Iris pigment epithelial cell (primary cell): Measurements from ENCODE around the gene ZNF440.
"Not testable (repeated sequence)": the region's sequence is repeated elsewhere in the genome, so short reads cannot be mapped to it uniquely, and the experiment has no call there.

Source experiments
- DNase-seq: peaks from one replicate; pipeline ENCODE4 v3.0.0-alpha.2; 2011; ENCODE audit warnings: low read depth

ZNF440 gene

GRCh38 chr19:11828957-11829876 lies 15.1 kb downstream of the ZNF440 start:
- DNase-seq = not testable (repeated sequence)

DNA sequence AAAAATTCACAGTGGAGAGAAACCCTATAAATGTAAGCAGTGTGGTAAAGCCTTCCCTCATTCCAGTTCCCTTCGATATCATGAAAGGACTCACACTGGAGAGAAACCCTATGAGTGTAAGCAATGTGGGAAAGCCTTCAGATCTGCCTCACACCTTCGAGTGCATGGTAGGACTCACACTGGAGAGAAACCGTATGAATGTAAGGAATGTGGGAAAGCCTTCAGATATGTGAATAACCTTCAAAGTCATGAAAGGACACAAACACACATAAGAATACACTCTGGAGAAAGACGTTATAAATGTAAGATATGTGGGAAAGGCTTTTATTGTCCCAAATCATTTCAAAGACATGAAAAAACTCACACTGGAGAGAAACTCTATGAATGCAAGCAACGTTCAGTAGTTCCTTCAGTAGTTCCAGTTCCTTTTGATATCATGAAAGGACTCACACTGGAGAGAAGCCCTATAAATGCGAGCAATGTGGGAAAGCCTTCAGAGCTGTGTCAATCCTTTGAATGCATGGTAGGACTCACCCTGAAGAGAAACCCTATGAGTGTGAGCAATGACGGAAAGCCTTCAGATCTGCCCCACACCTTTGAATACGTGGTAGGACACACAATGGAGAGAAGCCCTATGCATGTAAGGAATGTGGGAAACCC lies 18.3 kb downstream of the ZNF440 start:
- DNase-seq = peak; percentile 8

- DNase-seq = no peak
Observed at GRCh38 chr19:11833541-11833940, 19.5 kb downstream of the ZNF440 start.

DNA sequence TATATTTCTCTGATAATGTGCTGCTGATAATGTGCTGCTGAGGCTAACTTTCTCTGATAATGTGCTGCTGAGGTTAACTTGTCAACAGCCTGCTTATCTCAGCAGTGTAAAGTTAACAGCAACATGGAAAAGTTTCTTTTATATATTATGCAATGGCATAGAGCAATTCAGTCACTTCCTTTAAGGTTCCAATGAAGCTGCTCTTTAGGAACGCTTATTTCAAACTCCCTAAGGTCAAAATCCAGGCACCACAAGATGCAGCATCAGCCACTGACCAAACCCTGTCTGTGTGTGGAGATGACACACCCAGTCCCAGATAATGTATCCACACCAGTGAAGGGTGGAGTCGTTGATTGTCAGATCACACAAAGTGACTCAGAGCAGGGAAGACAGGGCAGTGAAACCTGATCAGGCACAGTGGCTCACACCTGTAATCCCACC lies 21.6 kb downstream of the ZNF440 start:
- not testable (repeated sequence) for DNase-seq

- no peak for DNase-seq
Observed at GRCh38 chr19:11843722-11844121, 29.6 kb downstream of the ZNF440 start.

GRCh38 chr19:11847615-11848014 lies 33.5 kb downstream of the ZNF440 start:
- DNase-seq = not testable (repeated sequence)

DNA sequence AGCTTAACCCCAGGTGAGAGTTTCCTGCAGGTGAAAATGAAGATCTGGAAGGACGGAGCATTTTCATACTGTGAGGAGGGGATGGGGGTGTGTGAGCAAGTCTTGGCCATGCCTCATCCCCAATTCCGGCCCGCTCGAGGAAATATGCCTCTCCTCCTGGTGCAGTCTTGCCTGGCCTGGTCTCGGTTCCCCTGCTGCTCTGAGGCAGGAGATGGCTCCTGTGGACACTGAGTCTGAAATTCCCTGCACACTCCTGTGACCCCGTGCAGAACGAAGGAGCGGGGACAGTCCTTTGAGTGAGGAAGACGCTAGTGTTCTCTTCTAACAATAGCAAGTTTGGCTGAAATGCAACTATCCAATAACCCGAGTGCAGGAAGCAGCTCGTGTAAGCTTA lies 34.1 kb downstream of the ZNF440 start:
- DNase-seq = no peak

- DNase-seq = peak; percentile 78
Observed at GRCh38 chr19:11848594-11849469, 34.8 kb downstream of the ZNF440 start, which contains the start of gene ZNF439. Gene ZNF439 (plus strand): TSS chr19:11848726. CDS start chr19:11848868, 142 bp downstream.

GRCh38 chr19:11850289-11850688 lies 36.2 kb downstream of the ZNF440 start:
- not testable (repeated sequence) for DNase-seq

DNA sequence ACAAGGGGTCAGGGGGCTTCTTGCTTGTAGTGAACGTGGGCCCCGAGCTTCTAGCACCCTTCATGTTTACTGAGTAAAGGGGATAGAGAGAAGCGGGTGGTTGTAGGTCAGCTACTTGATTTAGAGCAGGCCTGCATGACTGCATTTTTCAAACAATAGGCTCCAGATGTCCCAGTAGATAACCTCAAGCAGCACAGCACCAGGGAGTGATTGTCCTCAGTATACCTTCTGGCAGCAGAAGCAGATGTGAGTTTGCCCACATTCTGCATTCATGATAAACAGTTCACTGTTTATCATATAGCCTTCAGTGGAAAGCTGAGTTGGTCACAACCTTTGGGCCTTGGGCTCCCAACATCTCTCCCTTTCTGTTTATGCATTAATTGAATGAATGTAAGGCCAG lies 39.3 kb downstream of the ZNF440 start:
- no peak for DNase-seq

- DNase-seq = no peak
Observed at GRCh38 chr19:11856596-11857250, 42.6 kb downstream of the ZNF440 start.

GRCh38 chr19:11860721-11861120 lies 46.6 kb downstream of the ZNF440 start:
- DNase-seq = no peak

GRCh38 chr19:11861301-11861700 lies 47.2 kb downstream of the ZNF440 start:
- no peak for DNase-seq

GRCh38 chr19:11867766-11868165 lies 53.7 kb downstream of the ZNF440 start:
- DNase-seq = not testable (repeated sequence)

DNA sequence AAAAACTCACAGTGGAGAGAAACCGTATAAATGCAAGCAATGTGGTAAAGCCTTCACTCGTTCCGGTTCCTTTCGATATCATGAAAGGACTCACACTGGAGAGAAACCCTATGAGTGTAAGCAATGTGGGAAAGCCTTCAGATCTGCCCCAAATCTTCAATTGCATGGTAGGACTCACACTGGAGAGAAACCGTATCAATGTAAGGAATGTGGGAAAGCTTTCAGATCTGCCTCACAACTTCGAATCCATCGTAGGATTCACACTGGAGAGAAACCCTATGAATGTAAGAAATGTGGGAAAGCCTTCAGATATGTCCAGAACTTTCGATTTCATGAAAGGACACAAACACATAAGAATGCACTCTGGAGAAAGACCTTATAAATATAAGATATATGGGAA lies 54.1 kb downstream of the ZNF440 start:
- DNase-seq = no peak

DNA sequence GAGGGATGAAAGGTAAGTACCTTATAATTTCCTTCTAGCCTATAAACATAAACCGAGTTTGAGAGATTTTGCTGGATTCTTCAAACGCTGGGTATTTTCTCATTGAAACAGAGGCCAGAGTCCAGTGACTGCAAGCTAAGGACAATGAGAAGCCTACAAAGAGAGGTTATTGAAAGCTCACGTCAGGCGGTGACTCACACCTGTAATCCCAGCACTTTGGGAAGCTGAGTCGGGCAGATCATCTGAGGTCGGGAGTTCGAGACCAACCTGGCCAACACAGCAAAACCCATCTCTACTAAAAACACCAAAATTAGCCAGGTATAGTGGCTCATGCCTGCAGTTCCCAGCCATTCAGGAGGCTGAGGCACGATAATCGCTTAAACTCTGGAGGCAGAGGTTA lies 58.6 kb downstream of the ZNF440 start:
- DNase-seq = no peak

DNA sequence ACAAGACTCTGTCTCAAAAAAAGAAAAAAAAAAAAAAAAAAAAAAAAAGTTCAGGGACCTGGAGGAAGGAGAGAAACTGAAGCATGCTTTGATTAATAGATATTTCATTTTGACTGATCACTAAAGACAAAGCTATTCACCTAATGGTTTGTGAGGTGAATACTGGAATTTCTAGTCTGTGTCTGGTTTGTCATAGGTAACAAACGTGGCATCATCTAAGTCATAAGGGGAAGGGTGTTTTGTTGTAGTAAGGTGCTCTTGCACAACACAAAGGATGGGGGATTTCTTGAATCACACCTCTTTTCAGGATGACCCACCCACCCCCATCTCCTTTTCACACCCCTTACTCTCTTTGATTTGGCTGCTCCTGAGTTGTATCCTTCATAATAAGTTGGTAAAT lies 59.7 kb downstream of the ZNF440 start:
- no peak for DNase-seq

DNA sequence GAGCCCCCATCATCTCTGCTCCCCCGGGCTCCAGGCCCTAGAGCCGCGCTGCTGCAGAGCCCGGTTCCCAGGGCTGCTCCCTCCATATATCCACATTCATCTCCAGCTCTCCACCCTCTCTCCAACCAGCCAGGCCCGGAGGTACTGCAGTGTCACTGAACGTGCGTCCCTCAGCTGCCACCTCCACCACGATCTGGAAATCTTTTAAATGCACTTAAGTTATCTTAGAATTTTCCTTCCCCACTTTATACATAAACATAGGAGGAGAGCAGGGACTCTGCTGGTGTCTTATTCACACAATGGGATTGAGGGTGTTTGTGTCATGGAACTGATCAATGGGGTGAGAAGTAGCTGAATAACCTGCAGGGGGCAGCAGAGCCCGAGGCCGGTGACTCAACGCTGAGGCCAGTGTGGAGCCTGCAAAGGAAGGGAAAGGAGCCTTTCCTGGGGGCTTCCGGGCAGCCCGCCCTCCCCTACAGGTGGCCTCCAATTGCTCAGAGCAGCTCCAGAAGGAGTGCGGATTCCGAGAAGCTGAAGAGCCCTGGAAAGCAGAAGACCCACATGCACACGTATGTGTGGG lies 65.7 kb downstream of the ZNF440 start:
- DNase-seq = not testable (repeated sequence)

DNA sequence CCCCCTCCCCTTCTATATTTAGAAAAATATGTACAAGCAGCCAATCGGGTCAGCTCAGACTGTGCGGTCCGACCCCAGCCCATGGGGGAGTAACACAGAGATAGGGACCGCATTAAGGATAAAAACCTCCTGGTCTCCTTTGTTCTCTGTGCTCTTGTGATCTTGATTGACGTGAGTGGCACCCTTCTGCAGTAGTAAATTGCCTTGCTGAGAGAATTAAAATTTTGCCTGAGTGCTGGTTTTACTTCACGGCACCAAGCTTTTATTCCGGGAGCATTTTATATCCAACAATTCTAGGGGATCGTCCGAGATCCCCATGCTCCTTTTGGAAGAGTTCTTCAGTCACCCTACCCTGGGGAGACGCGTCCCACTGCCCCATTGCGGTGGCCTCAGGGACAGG lies 66.5 kb downstream of the ZNF440 start:
- DNase-seq = no peak

DNA sequence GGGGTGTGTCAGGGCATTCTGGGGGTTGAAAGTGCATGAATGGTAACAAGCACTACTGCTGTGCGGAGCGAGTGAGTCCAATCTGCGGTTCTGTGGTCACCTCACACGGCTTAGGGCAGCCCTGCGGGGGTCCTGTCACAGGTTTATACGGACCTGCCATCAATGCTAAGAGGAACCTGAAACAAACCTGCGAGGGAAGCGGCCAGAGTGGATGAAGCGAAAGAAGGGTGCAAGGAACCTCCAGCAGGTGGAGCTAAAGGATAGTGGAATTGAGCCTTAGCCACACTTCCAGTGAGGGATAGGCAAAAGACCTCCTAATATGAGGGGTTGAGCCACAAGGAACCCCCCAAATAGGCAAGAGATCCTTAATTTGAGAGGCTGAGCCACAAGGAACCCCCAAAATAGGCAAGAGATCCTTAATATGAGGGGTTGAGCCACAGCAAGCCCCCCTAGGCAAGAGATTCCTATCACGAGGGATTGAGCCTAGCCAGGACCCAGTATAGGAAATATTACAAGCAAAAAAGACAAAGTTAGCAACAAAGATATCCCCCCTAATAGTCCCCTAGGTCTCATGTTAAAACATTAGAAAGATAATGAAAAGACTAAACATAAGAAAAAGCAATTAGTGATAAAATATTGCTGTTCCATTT lies 67.2 kb downstream of the ZNF440 start:
- peak; percentile 49 for DNase-seq

- DNase-seq = no peak
Observed at GRCh38 chr19:11882606-11883005, 68.5 kb downstream of the ZNF440 start.
